ENCODE results near the gene THRB. TPM values are rescaled to one million over a fixed set of nuclear protein-coding genes. Genes with fewer than 3 reads are reported as not detected.

Gene THRB
- polyA plus RNA-seq, 2 of the 4 experiments (the other 2 are of a cell fraction) = 2.0 to 2.3 TPM

DNA sequence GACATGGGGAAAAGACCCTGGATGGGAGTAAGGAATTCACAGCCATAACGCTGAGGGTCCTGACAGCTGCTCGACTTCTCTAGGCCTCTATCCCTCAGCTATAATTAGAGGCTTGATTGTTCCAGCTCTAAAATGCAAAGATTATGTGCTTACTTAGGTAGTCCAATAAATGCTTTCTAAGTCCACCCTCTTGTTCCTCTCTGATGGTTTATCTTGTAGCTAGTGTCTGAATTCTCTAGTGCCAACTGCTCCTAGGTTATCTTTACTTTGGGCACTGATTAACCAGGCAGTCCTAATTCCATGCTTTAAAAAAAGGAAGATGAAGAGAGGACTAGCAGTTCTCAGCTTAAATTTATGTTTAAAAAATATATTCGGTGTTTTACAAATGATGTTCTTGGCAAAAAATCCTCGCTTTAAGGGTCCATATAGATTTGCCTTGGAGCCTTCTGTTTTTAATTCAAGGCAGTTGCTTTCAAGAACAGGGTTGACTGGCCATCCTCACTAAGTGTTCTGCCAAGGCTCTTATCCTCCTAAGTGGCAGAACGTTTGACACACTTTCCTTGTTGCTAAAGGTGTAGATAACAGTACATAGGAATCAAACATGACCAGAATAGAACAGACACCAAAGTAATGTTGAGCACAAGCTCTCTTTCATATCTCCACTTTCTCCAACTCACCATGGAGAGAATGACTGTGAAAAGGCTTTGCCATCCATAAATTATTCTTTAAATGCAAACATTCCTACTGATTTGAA is 60.6 kb downstream of the THRB start:
- Histone ChIP-seq H3K4me2 (no peak overlapping the region), H3K9me3 (no peaks in the 10 kb centered on the region), H3K27ac (no peak overlapping the region), H3K4me1 (peaks cover 21% of the 10 kb centered on the region), H3K4me3 (no peak overlapping the region)
- ChIA-PET POLR2A (no interaction called here), CTCF (no interaction called here)
- 57% methylated on average over 5 of the region's 5 CpGs for WGBS (ENCODE audit: missing lambda C conversion rate)
- TF ChIP-seq CHD4 (IDR thresholded peaks at IDR 0.05; ENCODE audit: borderline replicate concordance) (no peak), CHD2 (IDR thresholded peaks at IDR 0.05; ENCODE audit: low read length, partially characterized antibody) (no peak), CEBPB (IDR thresholded peaks at IDR 0.05) (no peak), EHF (CRISPR knock-in tag; IDR thresholded peaks at IDR 0.05) (no peak), MAX (IDR thresholded peaks at IDR 0.05) (no peak), MYC (IDR thresholded peaks at IDR 0.05; ENCODE audit: borderline replicate concordance, low read length) (no peak), KDM5A (IDR thresholded peaks at IDR 0.05) (no peak), FOSB (CRISPR knock-in tag; IDR thresholded peaks at IDR 0.05) (no peak), ZSCAN20 (CRISPR knock-in tag; IDR thresholded peaks at IDR 0.05) (no peak), NR3C1 (IDR thresholded peaks at IDR 0.05) (no peak), ESRRA (IDR thresholded peaks at IDR 0.05; ENCODE audit: borderline replicate concordance, low read length) (no peak)
- TF ChIP-seq, protein P1, sequence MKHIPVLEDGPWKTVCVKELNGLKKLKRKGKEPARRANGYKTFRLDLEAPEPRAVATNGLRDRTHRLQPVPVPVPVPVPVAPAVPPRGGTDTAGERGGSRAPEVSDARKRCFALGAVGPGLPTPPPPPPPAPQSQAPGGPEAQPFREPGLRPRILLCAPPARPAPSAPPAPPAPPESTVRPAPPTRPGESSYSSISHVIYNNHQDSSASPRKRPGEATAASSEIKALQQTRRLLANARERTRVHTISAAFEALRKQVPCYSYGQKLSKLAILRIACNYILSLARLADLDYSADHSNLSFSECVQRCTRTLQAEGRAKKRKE (CRISPR knock-in tag; IDR thresholded peaks at IDR 0.05; ENCODE audit: low read depth) = no peak
- TF ChIP-seq, protein P2, sequence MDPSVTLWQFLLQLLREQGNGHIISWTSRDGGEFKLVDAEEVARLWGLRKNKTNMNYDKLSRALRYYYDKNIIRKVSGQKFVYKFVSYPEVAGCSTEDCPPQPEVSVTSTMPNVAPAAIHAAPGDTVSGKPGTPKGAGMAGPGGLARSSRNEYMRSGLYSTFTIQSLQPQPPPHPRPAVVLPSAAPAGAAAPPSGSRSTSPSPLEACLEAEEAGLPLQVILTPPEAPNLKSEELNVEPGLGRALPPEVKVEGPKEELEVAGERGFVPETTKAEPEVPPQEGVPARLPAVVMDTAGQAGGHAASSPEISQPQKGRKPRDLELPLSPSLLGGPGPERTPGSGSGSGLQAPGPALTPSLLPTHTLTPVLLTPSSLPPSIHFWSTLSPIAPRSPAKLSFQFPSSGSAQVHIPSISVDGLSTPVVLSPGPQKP (IDR thresholded peaks at IDR 0.05; ENCODE audit: low read depth, low read length) = no peak
- TF ChIP-seq, protein P3, sequence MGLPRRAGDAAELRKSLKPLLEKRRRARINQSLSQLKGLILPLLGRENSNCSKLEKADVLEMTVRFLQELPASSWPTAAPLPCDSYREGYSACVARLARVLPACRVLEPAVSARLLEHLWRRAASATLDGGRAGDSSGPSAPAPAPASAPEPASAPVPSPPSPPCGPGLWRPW (IDR thresholded peaks at IDR 0.05) = no peak
- TF ChIP-seq, protein P4, sequence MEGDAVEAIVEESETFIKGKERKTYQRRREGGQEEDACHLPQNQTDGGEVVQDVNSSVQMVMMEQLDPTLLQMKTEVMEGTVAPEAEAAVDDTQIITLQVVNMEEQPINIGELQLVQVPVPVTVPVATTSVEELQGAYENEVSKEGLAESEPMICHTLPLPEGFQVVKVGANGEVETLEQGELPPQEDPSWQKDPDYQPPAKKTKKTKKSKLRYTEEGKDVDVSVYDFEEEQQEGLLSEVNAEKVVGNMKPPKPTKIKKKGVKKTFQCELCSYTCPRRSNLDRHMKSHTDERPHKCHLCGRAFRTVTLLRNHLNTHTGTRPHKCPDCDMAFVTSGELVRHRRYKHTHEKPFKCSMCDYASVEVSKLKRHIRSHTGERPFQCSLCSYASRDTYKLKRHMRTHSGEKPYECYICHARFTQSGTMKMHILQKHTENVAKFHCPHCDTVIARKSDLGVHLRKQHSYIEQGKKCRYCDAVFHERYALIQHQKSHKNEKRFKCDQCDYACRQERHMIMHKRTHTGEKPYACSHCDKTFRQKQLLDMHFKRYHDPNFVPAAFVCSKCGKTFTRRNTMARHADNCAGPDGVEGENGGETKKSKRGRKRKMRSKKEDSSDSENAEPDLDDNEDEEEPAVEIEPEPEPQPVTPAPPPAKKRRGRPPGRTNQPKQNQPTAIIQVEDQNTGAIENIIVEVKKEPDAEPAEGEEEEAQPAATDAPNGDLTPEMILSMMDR (IDR thresholded peaks at IDR 0.05) = no peak
- DNase-seq (ENCODE audit: low read depth in 1 of 2, low spot score in 1 of 2) = no peak
- no peak for FAIRE-seq
- no peak for ATAC-seq

DNA sequence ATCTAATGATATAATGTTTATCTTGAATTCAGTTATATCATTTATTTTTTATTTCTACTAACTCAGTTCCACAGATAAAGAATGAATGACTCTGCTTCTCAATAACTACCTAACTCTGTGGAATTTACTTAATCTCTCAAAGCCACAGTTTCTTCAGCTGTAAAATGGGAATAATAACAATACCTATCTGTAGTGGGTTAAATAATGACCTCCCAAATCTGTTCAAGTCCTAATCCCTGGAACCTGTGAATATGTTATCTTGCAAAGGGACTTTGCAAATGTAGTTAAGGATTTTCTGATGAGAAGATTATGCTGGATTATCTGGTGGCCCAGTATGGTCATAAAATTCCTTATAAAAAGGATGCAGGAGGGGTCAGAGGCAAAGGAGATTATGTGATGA is 61.7 kb downstream of the THRB start:
- ChIA-PET CTCF (interaction anchor here (0.7 to 1.5 kb wide), 3 partner anchors 15 to 208 kb away, joined by 3 to 4 read pairs (median 4); no protein-coding TSS in a partner anchor), POLR2A (no interaction called here)
- no peaks in the 10 kb centered on the region for H3K9me3 ChIP-seq
- DNase-seq (ENCODE audit: low read depth in 1 of 2, low spot score in 1 of 2) = no peak
- no peak for FAIRE-seq
- peaks cover 18% of the 10 kb centered on the region for H3K4me1 ChIP-seq
- TF ChIP-seq KDM1A (IDR thresholded peaks at IDR 0.05; ENCODE audit: low read depth) (no peak), SREBF2 (IDR thresholded peaks at IDR 0.05) (no peak), HOXB5 (CRISPR knock-in tag; IDR thresholded peaks at IDR 0.05) (no peak), RARB (CRISPR knock-in tag; IDR thresholded peaks at IDR 0.05) (no peak), POLR2A (IDR thresholded peaks at IDR 0.05; ENCODE audit: low read length) (no peak), NPAS2 (CRISPR knock-in tag; IDR thresholded peaks at IDR 0.05; ENCODE audit: borderline replicate concordance) (no peak)
- TF ChIP-seq, protein P5, sequence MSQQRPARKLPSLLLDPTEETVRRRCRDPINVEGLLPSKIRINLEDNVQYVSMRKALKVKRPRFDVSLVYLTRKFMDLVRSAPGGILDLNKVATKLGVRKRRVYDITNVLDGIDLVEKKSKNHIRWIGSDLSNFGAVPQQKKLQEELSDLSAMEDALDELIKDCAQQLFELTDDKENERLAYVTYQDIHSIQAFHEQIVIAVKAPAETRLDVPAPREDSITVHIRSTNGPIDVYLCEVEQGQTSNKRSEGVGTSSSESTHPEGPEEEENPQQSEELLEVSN (IDR thresholded peaks at IDR 0.05; ENCODE audit: borderline replicate concordance, low read depth) = no peak
- no peak overlapping the region for H3K27ac ChIP-seq
- ATAC-seq = no peak
- H3K4me3 ChIP-seq = no peak overlapping the region
- no peak overlapping the region for H3K4me2 ChIP-seq
